Fibroblast of the aortic adventitia (primary cell): ENCODE data around the gene TAS2R7. TPM values are rescaled to one million over a fixed set of nuclear protein-coding genes. Genes with fewer than 3 reads are reported as not detected.

Experiments
- DNase-seq: peaks from one replicate; pipeline ENCODE4 v3.0.0-alpha.2; 2010; ENCODE audit warnings: low read depth
- H3K4me3 ChIP-seq: 2 replicates; pipeline ENCODE4 v1.5.1; 2011; ENCODE audit warnings: low read depth, mild to moderate bottlenecking, control low read depth, low read length, moderate library complexity
- total RNA-seq: library from RNA; depleted of rRNA; stranded (reverse); fragments of >200 nt; gene quantifications from 2 replicates; pipeline ENCODE4 v1.2.3, GENCODE V29; 2012; ENCODE audit warnings: low replicate concordance
- TF ChIP-seq, protein P1 (sequence below): IDR thresholded peaks from 2 replicates; pipeline ENCODE4 v1.5.1; 2011; ENCODE audit warnings: mild to moderate bottlenecking, low read length, control low read depth, inconsistent platforms; ENCODE audit not compliant: insufficient read depth

TAS2R7 gene, protein sequence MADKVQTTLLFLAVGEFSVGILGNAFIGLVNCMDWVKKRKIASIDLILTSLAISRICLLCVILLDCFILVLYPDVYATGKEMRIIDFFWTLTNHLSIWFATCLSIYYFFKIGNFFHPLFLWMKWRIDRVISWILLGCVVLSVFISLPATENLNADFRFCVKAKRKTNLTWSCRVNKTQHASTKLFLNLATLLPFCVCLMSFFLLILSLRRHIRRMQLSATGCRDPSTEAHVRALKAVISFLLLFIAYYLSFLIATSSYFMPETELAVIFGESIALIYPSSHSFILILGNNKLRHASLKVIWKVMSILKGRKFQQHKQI
- total RNA-seq = 0.18 TPM in 1 of 2 replicates, not detected in the other

DNA sequence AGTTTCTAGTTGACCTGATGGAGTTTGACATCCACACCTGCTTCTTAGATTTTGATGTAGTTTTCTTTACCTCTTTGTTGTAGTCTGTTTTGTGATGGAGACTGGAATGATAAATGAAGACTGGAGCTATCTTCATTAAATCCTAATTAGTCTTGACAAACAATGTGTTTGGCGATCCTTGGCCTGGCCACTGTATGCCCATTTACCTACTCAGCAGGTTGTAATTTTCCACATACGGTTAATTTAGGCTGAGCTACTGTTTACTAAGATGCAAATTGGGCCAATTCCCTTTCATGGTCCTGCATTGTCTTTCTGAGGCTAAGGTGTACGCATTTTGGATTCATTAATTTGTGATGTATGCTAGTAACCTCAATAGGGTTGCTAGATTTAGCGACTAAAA is at the start of gene TAS2R7:
Gene TAS2R7 (minus strand): TSS at position 41 of the 400 bp plus-strand sequence. CDS start 57 bp downstream, outside the sequence.
- TF ChIP-seq, protein P1, sequence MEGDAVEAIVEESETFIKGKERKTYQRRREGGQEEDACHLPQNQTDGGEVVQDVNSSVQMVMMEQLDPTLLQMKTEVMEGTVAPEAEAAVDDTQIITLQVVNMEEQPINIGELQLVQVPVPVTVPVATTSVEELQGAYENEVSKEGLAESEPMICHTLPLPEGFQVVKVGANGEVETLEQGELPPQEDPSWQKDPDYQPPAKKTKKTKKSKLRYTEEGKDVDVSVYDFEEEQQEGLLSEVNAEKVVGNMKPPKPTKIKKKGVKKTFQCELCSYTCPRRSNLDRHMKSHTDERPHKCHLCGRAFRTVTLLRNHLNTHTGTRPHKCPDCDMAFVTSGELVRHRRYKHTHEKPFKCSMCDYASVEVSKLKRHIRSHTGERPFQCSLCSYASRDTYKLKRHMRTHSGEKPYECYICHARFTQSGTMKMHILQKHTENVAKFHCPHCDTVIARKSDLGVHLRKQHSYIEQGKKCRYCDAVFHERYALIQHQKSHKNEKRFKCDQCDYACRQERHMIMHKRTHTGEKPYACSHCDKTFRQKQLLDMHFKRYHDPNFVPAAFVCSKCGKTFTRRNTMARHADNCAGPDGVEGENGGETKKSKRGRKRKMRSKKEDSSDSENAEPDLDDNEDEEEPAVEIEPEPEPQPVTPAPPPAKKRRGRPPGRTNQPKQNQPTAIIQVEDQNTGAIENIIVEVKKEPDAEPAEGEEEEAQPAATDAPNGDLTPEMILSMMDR = no peak
- DNase-seq = no peak
- no peak within 1 kb of the TSS for H3K4me3 ChIP-seq

DNA sequence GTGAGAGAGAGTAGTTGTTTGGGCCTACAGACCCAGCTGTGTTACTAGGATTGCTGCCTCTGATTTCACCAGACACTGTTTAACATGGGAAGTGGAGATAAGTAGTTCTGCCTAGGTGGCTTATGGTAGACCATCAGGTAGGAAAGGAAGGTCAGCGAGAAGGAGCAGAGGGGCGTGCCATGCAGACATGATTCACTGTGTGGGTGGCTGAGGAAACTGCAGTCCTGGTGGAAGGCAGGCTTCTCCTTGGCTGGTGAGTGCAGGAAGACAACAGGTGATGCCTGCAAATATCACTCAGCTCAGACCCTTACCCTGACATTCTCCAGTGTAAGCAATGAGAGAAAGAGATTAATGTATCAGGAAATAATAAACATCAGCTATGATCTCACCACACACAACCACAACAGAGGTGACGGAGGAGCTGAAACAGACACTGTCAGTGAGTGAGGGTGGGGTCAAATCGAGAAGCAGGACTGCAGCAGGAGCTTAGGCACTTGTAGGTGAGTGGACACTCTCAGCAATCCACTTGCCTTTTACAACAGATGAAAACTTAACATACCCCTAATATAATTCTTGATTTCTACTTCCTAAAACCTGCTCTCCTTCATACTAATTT is 48.9 kb upstream of the TAS2R7 start:
- TF ChIP-seq, protein P1 = no peak
- no peak for DNase-seq
- no peak overlapping the region for H3K4me3 ChIP-seq

DNA sequence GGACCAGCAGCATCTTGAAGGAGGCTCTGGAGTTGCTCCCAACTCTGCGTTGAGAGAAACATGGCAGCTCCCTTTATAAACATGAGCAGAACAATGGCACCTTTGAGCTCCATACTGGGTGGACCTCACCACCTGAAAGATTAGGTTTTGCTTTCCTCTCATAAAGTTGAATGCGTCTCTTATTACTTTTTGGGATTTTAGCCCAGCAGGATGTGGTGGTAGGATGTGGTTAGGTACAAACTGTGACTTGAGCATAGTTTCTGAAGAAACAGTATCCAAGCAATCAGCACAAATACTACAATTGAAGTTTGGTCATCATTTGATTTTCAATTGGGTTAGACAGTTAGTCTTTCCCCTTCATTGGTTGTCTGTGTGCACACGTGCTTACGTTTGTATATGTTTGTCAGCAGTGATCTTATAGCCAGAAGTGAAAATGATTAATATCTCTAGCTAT is 47.0 kb upstream of the TAS2R7 start, which contains the start of gene PRR4:
Gene PRR4 (minus strand): TSS at position 51 of the 454 bp plus-strand sequence. CDS start 38 bp downstream, at position 13.
- TF ChIP-seq, protein P1 = no peak
- no peak within 1 kb of the TSS for H3K4me3 ChIP-seq

DNA sequence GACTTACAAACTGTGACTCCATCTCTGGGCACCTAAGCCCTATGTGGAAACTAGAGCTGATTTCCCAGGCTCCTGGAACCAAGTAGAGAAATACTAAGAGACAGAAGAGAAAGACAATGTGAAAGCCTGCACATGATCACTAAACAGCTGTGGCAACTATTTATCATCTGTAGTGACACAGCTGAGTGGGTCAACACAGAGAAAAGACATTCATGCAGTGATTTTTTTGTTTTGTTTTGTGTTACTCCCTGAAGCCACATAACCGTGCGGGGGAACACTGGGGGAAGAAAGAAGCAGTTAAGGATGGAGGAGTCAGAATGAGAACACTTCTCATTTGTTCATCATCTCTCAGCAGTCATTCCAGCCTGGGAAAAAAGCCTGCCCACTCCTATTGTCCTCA is 45.3 kb upstream of the TAS2R7 start:
- TF ChIP-seq, protein P1 = no peak
- DNase-seq = no peak

More for the DNA sequence above, 47.0 kb upstream of the TAS2R7 start, which contains the start of gene PRR4:
- DNase-seq = no peak

DNA sequence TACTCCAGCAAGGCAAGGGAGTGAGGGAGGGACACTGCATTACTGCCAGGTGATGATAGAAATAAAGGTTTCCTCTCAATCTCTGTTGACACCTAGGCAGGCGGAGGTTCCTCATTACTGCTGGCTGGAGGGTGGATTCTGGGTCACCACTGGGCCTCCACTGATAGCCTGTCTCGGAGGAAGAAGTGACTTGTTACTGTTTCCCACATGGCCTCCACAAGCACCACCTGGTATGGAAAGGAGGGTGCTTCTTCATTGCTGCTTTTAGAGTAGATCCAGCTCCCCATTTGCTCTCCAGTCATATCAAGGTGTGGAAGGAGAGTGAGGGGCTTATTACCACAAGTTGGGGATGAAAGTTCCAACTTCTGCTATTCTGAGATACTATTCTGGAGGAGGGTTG is 40.4 kb upstream of the TAS2R7 start:
- DNase-seq = no peak
- TF ChIP-seq, protein P1 = no peak
- no peak overlapping the region for H3K4me3 ChIP-seq

More for the DNA sequence above, 45.3 kb upstream of the TAS2R7 start:
- no peak overlapping the region for H3K4me3 ChIP-seq

DNA sequence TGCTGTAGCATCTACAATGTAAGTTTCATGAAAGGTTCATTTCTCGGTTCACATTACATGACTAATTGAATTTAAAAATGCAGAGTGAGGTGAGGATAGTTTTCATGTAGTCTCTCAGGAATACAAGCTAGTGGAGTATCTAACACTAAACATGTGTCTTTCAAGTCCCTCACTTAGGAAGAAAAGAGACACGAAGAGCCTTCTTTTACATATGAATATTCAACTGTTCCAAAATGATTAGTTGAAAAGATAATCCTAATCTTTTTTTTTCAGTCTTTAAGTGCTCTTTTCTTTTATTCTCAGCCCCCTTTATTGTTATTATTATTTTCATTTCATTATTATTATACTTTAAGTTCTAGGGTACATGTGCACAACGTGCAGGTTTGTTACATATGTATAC is 36.0 kb upstream of the TAS2R7 start:
- DNase-seq = no peak
- TF ChIP-seq, protein P1 = no peak
- no peak overlapping the region for H3K4me3 ChIP-seq
